ENCODE results near the gene EGFR.

Gene EGFR

GRCh38 chr7:54988516-54988915 lies 30.3 kb upstream of the EGFR start:
- Histone ChIP-seq H3K27ac (ENCODE audit: low read depth, low read length) (no peak overlapping the region), H3K27me3 (ENCODE audit: control insufficient read depth, low read length) (no peaks in the 10 kb centered on the region), H3F3A (ENCODE audit: control insufficient read depth, insufficient read depth) (no peaks in the 10 kb centered on the region), H3K79me2 (ENCODE audit: control insufficient read depth, low read length) (no peaks in the 10 kb centered on the region), H3K36me3 (ENCODE audit: control insufficient read depth, low read length) (no peaks in the 10 kb centered on the region), H3K9me2 (replicated peaks; ENCODE audit: control insufficient read depth, low read length) (no peaks in the 10 kb centered on the region), H4K20me1 (ENCODE audit: control insufficient read depth, insufficient read depth, low read depth, low read length) (no peaks in the 10 kb centered on the region), H3K4me2 (ENCODE audit: low read length) (no peak overlapping the region), H3K4me1 (ENCODE audit: control insufficient read depth, low read length) (no peaks in the 10 kb centered on the region), H3K9me3 (ENCODE audit: control insufficient read depth, insufficient read depth, low read length) (no peaks in the 10 kb centered on the region), H3K4me3 (ENCODE audit: low read length) (no peak overlapping the region)
- TF ChIP-seq EZH2phosphoT487 (IDR thresholded peaks at IDR 0.05; ENCODE audit: borderline replicate concordance, low read length) (no peak), CTCF (IDR thresholded peaks at IDR 0.05; ENCODE audit: low read depth, low read length, poor library complexity, severe bottlenecking) (no peak)

GRCh38 chr7:54989453-54990225 lies 29.2 kb upstream of the EGFR start:
- Histone ChIP-seq H3K27ac (ENCODE audit: low read depth, low read length) (no peak overlapping the region), H3K4me1 (ENCODE audit: control insufficient read depth, low read length) (no peaks in the 10 kb centered on the region), H3F3A (ENCODE audit: control insufficient read depth, insufficient read depth) (no peaks in the 10 kb centered on the region), H3K27me3 (ENCODE audit: control insufficient read depth, low read length) (no peaks in the 10 kb centered on the region), H3K4me3 (ENCODE audit: low read length) (no peak overlapping the region), H3K79me2 (ENCODE audit: control insufficient read depth, low read length) (no peaks in the 10 kb centered on the region), H3K9me3 (ENCODE audit: control insufficient read depth, insufficient read depth, low read length) (no peaks in the 10 kb centered on the region), H3K9me2 (replicated peaks; ENCODE audit: control insufficient read depth, low read length) (no peaks in the 10 kb centered on the region), H4K20me1 (ENCODE audit: control insufficient read depth, insufficient read depth, low read depth, low read length) (no peaks in the 10 kb centered on the region), H3K4me2 (ENCODE audit: low read length) (no peak overlapping the region), H3K36me3 (ENCODE audit: control insufficient read depth, low read length) (no peaks in the 10 kb centered on the region)
- TF ChIP-seq CTCF (IDR thresholded peaks at IDR 0.05; ENCODE audit: low read depth, low read length, poor library complexity, severe bottlenecking) = no peak
- no peak for TF ChIP-seq EZH2phosphoT487 (IDR thresholded peaks at IDR 0.05; ENCODE audit: borderline replicate concordance, low read length)

- Histone ChIP-seq H3K36me3 (ENCODE audit: control insufficient read depth, low read length) (no peaks in the 10 kb centered on the region), H3K4me1 (ENCODE audit: control insufficient read depth, low read length) (no peaks in the 10 kb centered on the region), H3F3A (ENCODE audit: control insufficient read depth, insufficient read depth) (no peaks in the 10 kb centered on the region), H3K9me2 (replicated peaks; ENCODE audit: control insufficient read depth, low read length) (no peaks in the 10 kb centered on the region), H4K20me1 (ENCODE audit: control insufficient read depth, insufficient read depth, low read depth, low read length) (no peaks in the 10 kb centered on the region), H3K9me3 (ENCODE audit: control insufficient read depth, insufficient read depth, low read length) (no peaks in the 10 kb centered on the region), H3K4me3 (ENCODE audit: low read length) (no peak overlapping the region), H3K79me2 (ENCODE audit: control insufficient read depth, low read length) (no peaks in the 10 kb centered on the region), H3K4me2 (ENCODE audit: low read length) (no peak overlapping the region), H3K27ac (ENCODE audit: low read depth, low read length) (no peak overlapping the region), H3K27me3 (ENCODE audit: control insufficient read depth, low read length) (no peaks in the 10 kb centered on the region)
- no peak for TF ChIP-seq CTCF (IDR thresholded peaks at IDR 0.05; ENCODE audit: low read depth, low read length, poor library complexity, severe bottlenecking)
- no peak for TF ChIP-seq EZH2phosphoT487 (IDR thresholded peaks at IDR 0.05; ENCODE audit: borderline replicate concordance, low read length)
These were observed 27.5 kb upstream of the EGFR start for GRCh38 chr7:54991341-54991740.
